HG02588 (cell line): ENCODE data around the gene PPM1L.
A peak's percentile ranks its signal among the peaks of the same experiment; 100 is the strongest.

Source experiments
- ATAC-seq: cut with Tn5 transposase; IDR thresholded peaks from one replicate; pipeline ENCODE4 v1.9.1; 2021; ENCODE audit warnings: mild to moderate bottlenecking, moderate library complexity; ENCODE audit not compliant: unreplicated experiment

PPM1L gene

DNA sequence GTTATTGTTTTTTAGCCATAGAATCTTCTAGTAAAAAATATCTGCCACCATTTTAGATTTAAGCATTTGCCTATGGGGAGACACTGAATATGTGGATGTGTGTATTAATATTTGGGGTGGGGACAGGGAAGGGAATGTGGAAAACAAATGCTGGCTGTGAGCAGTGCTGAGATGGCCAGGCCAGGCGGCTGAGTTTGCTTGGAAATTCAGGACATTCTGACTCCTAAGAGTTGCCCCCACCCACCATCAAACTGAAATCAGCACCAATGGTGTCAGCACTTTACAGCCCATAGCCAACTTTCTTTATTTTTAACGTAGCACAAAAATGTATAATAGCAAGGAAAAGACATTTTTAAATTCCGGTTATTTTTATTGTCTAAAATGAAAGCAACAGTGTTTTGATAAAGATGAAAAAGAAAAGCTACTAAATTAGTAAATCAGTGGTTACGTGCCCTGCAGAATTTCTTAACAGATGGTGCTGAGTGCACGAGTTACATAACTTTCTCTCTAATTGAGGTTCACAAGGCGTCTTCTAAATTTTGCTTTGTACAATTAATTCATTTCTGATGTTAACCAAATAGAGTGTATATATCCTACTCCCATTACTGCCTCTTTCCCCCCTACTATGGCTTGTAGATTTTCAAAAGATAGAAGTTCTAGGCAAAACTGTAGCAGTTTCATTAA lies 315.1 kb downstream of the PPM1L start:
- ATAC-seq: no peak

DNA sequence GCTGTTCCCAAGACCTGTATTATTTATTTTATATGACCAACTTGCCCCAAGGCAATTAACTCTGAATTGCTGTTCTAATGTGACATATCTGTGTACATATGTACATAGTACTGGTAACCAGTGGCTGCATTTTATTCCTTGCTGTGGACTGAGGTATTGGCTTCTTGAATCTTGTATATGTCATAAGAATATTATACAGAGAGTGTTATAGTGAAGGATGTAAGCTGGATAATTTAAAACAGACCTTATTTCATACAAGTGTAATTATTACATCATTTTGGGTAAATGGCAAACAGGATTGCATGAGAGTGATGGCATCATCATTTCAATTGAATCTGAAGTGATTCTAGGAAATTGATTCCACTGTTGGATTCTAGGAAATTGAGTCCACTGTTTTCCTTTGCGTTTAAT lies 316.2 kb downstream of the PPM1L start:
- ATAC-seq: no peak

DNA sequence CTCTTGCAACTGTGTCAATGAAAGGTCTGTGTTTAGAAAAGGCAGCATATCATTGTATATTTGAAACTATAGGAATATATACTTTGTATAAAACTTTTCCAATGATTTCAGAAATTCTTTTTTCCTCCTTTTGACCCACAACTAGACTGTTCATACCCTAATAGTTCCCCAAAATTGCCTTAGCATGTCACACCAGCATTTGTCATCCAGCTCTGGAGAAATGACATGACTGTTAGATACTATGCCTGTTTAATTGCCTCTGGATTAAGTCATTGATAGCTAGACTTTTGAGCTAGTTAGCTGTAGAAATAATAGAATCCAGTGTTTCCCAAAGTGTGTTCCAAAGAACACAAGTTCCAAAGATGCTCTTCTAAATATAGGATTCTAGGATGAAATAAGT lies 316.7 kb downstream of the PPM1L start:
- ATAC-seq: no peak

DNA sequence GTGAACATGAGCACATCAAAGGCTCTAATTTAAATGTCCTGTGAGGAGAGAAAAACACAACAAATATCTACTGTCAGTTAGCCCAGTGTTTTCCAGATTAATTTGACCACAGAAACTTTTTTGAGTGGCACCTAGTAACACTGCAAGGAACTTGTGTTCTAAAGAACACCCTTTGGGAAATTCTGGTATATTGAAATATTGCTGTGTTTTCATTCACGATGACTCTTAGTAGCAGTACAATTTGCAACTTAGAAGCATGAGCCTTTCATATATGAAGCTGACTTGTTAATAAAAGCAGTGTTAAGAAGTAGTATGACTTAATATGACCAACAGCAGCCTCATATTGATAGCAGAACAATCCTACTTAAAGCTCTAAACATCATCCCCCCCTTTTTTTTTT lies 317.1 kb downstream of the PPM1L start:
- ATAC-seq: no peak

DNA sequence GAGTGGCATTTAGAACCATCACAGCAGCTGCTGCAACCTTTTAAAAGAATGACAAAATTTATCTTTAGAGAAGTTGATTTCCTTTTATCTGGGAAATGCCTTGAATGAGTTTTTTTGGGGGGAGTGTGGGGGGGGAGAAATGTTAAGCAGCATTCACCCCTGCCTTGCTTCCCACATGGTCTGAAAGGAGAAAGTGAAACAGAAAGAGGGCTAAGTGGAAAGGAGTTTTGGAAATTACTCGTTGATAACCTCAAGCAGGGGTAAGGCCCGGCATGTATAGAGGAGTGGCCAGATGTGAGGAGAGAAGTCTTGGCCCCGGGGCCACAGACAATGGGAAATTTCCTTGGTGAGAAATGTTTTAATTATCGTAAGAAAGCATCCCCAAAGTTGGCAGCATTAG lies 325.6 kb downstream of the PPM1L start:
- peak; percentile 89 for ATAC-seq

DNA sequence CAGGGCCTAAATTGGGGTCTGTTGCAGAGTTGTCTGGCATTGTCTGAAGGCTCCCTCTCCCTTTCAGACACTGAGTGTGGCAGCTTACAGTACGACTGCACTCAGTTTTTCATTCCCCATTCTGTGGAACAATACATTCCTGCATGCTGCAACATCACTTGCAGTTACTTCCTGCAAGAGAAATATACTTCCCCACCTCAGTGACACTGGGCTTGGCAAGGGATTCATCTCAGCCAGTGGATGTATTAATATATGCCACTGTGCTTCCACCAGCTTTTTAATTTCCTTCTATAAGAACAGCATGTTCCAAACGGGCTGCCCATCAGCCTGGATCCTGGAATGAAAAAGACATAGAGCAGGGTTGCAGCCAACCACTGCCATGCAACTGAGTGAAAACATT lies 326.0 kb downstream of the PPM1L start:
- ATAC-seq: peak; percentile 18

DNA sequence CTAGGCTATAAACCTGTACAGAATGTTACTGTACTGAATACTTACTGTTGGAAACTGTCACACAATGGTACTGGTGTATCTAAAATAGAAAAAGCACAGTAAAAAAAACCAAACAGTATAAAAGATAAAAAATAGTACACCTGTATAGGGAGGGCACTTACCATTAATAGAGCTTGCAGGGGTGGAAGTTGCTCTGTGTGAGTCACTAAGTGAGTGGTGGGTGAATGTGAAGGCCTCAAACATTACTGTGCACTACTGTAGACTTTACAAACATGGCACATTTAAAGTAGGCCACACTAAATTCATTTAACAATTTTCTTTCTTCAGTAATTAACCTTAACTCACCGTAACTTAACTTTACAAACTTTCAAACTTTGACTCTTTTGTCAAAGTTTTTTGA lies 327.1 kb downstream of the PPM1L start:
- no peak for ATAC-seq

DNA sequence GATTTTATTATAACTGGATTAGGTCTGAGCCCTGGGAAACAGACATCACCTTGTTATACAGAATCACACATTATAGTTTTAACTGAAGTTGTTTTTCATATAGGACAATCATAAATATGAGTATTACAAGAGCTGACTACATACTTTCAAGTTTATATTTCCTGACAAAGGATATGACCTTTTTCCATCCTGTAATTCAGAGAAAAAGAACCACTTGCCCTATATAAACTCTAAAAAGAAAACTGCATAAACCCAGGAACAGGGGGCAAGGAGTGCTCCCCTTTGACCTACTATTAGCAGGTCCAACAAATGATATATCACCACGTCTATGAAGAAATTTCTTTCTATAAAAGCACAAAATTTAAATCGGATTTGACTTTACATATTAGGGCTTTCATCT lies 328.2 kb downstream of the PPM1L start:
- no peak for ATAC-seq

DNA sequence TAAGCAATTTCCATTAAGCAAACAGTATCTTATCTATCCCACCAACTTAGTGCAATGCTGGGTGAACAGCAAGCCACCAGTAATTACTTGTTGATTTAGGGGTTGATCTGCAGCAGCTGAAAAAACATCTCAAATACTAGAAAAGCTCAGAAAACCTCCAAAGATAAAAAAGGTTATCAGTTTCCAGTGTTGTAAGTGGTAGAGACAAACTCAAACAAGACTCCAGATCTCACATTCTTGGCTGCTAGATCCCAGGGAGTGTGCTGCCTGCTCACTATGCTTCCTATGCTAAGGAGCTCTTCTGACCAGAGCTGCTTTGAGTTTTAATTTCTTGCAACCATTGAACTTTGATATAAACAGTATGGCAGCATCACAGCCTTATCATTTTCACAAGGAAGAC lies 337.9 kb downstream of the PPM1L start:
- ATAC-seq: no peak

DNA sequence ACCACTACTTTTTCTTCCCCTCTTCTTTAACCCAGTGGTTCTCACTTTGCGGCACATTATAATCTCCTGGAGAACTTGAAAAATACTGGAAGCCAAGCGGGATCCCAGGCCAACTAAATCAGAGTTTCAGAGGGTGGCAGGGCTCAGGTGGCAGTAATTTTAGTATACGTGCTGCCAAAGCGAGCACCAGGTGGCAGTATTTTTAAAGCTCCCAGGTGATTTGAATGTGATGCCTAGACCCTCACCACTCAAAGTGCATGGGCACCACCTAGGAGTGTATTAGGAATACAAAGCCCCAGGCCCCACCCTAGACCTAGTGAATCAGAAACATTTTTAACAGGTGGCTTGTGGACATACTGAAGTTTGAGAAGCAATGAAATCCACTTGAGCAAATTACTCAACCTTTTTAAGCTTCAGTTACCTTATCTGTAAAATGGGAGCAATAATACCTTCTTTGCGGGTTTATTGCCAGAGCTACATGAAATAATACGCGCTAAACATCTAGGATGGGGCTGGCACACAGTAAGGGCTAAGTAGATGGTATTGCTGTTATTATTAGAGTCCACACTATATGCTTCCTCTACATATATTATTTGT lies 340.8 kb downstream of the PPM1L start:
- ATAC-seq: no peak

DNA sequence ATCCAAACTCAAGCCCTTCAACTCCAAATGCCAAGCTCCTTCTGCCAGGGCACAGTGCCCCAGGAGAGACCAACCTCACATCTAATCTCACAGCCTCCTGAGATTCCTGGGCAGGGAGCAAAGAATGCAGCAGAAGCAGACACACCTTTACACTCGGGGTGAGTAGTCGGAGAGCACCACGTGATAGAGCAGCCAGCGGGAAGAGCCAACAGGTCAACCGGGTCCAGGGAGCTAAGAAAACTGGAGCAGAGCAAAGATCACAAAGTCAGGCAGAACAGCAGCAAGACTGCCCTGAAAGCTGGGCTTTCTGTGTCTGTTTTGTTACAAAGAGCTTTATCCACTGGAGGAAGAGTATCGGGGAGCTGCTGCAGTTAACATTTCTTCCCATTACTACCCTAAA lies 345.0 kb downstream of the PPM1L start:
- ATAC-seq: no peak

DNA sequence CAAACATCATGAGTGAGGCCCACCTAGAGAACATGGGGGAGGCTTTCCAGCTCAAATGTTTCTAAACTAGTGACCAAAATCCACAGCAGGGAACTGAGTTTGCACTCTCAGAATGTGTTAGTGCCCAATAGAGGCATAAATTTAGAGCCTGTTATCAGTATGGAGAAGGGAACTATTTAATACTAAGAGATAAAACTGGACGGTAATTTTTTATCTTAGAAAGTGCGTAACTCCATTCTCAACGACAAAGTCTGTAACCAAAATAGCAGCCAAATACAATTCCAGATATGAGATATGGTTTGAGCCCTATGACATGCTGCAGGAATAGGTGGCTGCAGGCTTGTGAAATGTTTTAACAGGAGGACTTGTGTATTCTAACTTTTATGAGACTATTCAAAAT lies 345.6 kb downstream of the PPM1L start:
- ATAC-seq: no peak

DNA sequence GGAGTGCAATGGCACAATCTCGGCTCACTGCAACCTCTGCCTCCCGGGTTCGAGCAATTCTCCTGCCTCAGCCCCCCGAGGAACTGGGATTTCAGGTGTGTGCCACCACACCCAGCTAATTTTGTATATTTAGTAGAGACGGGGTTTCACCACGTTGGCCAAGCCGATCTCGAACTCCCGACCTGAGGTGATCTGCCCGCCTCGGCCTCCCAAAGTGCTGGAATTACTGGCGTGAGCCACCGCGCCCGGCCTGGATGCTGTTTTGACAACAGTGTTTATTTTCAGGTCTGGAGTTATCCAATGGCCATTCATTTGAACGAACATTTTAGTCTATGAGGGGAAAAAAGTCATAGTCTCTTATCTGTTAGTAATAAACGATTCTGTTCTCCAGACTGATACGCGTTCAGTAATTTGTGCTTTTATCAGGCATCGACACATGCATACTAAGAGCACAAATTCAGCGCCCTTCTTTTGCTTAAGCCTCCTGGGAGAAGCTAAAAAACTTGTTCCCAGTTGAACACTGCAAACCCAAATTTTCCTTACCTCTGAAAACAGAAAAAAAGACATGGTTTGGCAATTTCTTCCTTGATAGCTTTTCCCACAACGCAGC lies 347.9 kb downstream of the PPM1L start:
- no peak for ATAC-seq

DNA sequence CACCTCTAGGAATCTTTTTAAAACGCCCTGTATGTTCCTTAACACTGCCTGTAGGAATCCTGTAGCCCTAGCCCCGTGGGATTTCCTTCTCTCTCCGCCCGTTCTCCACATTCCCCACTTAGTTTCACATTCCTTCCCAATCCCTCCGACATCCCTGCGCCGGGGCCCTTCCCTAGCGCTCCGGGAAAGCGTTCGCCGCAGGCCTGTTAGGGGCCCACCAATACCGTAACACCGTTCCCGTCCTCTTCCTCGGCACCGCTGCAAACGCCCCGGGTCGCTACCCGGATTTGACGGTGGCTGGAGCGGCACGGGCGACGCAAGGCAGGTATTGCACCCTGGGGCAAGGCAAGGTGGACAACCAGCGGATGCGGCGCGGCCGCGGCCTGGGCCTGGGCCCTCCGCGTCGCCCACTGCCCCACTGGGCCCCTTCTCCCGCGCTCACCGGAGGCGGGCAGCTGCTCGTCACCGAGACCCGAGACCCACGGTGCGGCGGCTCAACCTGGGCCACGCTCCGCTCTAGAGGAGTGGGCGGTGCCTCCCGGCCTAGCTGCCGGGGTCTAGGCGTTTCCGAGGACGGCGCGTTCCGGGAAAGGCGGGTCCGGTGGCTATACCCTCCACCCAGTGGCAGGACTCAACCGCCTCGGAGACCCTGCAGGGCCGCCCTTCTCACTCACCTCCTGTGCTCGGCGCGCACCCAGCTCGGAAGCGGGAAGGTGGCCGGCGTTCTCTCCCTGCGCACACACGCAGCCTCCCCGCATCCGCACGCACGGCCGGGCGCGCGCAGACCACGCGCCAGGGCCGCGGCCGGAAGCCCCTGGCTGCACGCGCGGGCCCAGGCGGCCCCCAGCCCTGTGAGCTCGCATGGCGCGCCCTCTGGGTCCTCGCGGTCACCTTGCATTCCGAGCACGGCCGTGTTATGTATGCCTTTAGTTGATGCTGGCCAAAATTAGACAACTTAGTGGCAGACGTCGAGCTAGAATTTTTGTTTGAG lies 348.8 kb downstream of the PPM1L start, which contains the start of gene B3GALNT1:
Gene B3GALNT1, minus strand, starts transcription at position 789 of the 991 bp plus-strand sequence. CDS start 18,595 bp downstream, outside the sequence.
- peak; percentile 71 for ATAC-seq

DNA sequence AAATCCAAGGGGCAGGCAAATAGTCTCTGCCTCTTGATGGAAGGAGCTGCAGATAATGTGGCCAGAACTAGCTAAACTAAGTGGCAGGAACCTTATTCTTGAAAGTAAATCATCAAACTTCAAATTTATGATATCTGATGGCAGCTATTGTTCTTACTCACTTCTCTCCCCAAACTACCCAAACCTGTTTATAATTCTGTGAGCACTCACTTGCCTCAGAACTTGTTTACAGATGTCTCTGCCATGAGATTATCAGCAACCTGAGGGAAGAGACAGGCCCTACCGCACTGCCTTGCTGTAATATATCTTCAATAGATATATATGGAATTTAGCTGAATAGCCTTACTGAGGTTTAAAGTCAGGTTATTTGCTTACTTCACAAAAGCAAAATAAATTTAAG lies 351.3 kb downstream of the PPM1L start:
- no peak for ATAC-seq

DNA sequence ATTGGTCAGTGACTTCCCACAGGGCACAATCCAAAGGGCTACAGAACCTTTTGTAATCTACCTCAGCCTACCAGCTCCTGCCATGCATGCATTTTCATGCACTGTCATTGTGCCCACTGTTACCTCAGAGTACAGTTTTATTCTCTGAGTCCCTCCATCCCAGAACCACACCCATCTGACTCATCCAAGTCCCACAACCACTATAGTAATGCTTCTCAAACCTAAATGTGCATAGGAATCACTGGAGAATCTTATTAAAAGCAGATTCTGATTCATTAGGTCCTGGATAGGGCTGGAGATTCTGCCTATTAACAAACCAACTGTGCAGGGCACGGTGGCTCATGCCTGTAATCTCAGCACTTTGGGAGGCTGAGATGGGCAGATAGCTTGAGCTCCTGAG lies 352.8 kb downstream of the PPM1L start:
- no peak for ATAC-seq

DNA sequence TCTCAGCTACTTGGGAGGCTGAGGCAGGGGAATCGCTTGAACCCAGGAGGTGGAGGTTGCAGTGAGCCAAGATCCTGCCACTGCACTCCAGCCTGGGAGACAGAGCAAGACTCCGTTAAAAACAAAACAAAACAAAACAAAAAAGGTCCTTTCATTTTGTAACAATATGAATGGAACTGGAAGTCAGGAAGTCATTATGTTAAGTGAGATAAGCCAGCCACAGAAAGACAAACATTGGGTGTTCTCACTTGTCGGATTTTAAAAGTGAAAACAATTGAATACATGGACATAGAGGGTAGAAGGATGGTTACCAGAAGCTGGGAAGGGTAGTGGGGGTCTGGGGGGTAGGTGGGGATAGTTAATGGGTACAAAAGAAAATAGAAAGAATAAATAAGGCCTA lies 361.6 kb downstream of the PPM1L start:
- ATAC-seq: no peak

DNA sequence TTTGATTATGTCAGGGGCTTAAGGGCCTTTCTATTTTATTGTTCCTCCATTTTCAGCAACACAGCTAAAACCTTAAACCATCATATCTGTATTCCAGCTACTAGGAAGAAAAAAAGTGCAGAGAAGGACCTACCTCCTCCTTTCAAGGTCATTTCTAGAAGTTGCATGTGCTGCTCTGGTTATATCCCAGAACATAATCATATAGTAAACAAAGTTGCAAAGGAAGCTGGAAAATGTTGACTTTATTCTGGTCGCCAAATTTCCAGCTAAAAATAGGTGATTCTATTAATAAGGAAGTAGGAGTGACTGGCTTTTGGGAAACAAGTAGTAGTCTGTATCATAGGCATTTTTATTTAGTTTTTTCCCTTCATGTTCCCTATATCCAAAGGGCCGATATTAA lies 370.5 kb downstream of the PPM1L start:
- no peak for ATAC-seq
